Loucy (cell line): ENCODE data around the gene GLMN.

Source experiments
- CTCF ChIP-seq: fragments of 200-600 bp; sonication (generic); conservative IDR thresholded peaks from 2 replicates; pipeline ENCODE4 v1.5.1; 2014; ENCODE audit warnings: mild to moderate bottlenecking, antibody characterized with exemption, low read length
- EZH2phosphoT487 ChIP-seq: fragments of 200-600 bp; IDR thresholded peaks from 2 replicates; pipeline ENCODE4 v1.6.1; 2018; ENCODE audit warnings: antibody characterized with exemption, mild to moderate bottlenecking, moderate library complexity, borderline replicate concordance

GRCh38 chr1:92217721-92218120, 81.1 kb downstream of the GLMN start, which contains the start of gene C1orf146:
- TF ChIP-seq CTCF (no peak), EZH2phosphoT487 (no peak)
